GM10847 (cell line): ENCODE measurements around the gene MACROD2.

Experiments used
- POLR2A ChIP-seq: IDR thresholded peaks from 2 replicates; pipeline ENCODE4 v1.6.1; 2011; ENCODE audit not compliant: insufficient read length; ENCODE audit errors: extremely low read depth

Gene MACROD2

GRCh38 chr20:15742087-15742486 lies 1746.8 kb downstream of the MACROD2 start:
- TF ChIP-seq POLR2A, result no peak

GRCh38 chr20:15742627-15743026 lies 1747.3 kb downstream of the MACROD2 start:
- TF ChIP-seq POLR2A, result no peak

- no peak for TF ChIP-seq POLR2A
Measured at GRCh38 chr20:15756002-15756753, 1760.9 kb downstream of the MACROD2 start.

GRCh38 chr20:15756754-15757115 lies 1761.4 kb downstream of the MACROD2 start:
- TF ChIP-seq POLR2A, result no peak

GRCh38 chr20:15759594-15759993 lies 1764.3 kb downstream of the MACROD2 start:
- TF ChIP-seq POLR2A, result no peak

GRCh38 chr20:15760001-15760621 lies 1764.8 kb downstream of the MACROD2 start:
- TF ChIP-seq POLR2A, result no peak

GRCh38 chr20:15763366-15763765 lies 1768.0 kb downstream of the MACROD2 start:
- TF ChIP-seq POLR2A, result no peak

GRCh38 chr20:15767586-15767985 lies 1772.3 kb downstream of the MACROD2 start:
- no peak for TF ChIP-seq POLR2A

GRCh38 chr20:15767999-15768741 lies 1772.9 kb downstream of the MACROD2 start:
- TF ChIP-seq POLR2A, result no peak

GRCh38 chr20:15772826-15773225 lies 1777.5 kb downstream of the MACROD2 start:
- no peak for TF ChIP-seq POLR2A

GRCh38 chr20:15774926-15775325 lies 1779.6 kb downstream of the MACROD2 start:
- TF ChIP-seq POLR2A, result no peak

- no peak for TF ChIP-seq POLR2A
Measured at GRCh38 chr20:15776770-15777466, 1781.6 kb downstream of the MACROD2 start.

- no peak for TF ChIP-seq POLR2A
Measured at GRCh38 chr20:15784020-15784419, 1788.7 kb downstream of the MACROD2 start.

- TF ChIP-seq POLR2A, result no peak
Measured at GRCh38 chr20:15789079-15789478, 1793.8 kb downstream of the MACROD2 start.

- TF ChIP-seq POLR2A, result no peak
Measured at GRCh38 chr20:15792855-15793254, 1797.5 kb downstream of the MACROD2 start.
